Measurements from ENCODE around the gene PTS. TPM values are rescaled to one million over a fixed set of nuclear protein-coding genes. Genes with fewer than 3 reads are reported as not detected.
"Not testable (repeated sequence)": the region's sequence is repeated elsewhere in the genome, so short reads cannot be mapped to it uniquely, and the experiment has no call there.

PTS gene
- total RNA-seq = 43.5 and 56.8 TPM in 2 replicates

- DNase-seq (ENCODE audit: low read depth) = peak; percentile 67
These were observed at the start of gene PTS for GRCh38 chr11:112226062-112226830. TSS of gene PTS (plus strand) at chr11:112226428. CDS start at chr11:112226444, 16 bp downstream.

GRCh38 chr11:112177589-112177988 lies 48.6 kb upstream of the PTS start:
- no peak for DNase-seq (ENCODE audit: low read depth)

- DNase-seq (ENCODE audit: low read depth) = no peak
These were observed 47.8 kb upstream of the PTS start for GRCh38 chr11:112178428-112178827.

- no peak for DNase-seq (ENCODE audit: low read depth)
These were observed 47.3 kb upstream of the PTS start for GRCh38 chr11:112178936-112179335.

GRCh38 chr11:112179601-112180000 lies 46.6 kb upstream of the PTS start:
- no peak for DNase-seq (ENCODE audit: low read depth)

GRCh38 chr11:112182867-112183266 lies 43.4 kb upstream of the PTS start:
- DNase-seq (ENCODE audit: low read depth) = no peak

GRCh38 chr11:112185883-112186282 lies 40.3 kb upstream of the PTS start:
- no peak for DNase-seq (ENCODE audit: low read depth)

- no peak for DNase-seq (ENCODE audit: low read depth)
These were observed 39.9 kb upstream of the PTS start for GRCh38 chr11:112186304-112186703.

GRCh38 chr11:112195113-112195512 lies 31.1 kb upstream of the PTS start:
- DNase-seq (ENCODE audit: low read depth) = peak; percentile 77

- DNase-seq (ENCODE audit: low read depth) = peak; percentile 93
These were observed 30.3 kb upstream of the PTS start for GRCh38 chr11:112195951-112196351.

- DNase-seq (ENCODE audit: low read depth) = no peak
These were observed 29.6 kb upstream of the PTS start for GRCh38 chr11:112196519-112197087.

- not testable (repeated sequence) for DNase-seq (ENCODE audit: low read depth)
These were observed 27.1 kb upstream of the PTS start for GRCh38 chr11:112199101-112199500.

- DNase-seq (ENCODE audit: low read depth) = no peak
These were observed 26.0 kb upstream of the PTS start for GRCh38 chr11:112200252-112200651.

- no peak for DNase-seq (ENCODE audit: low read depth)
These were observed 20.2 kb upstream of the PTS start for GRCh38 chr11:112206071-112206470.

- DNase-seq (ENCODE audit: low read depth) = no peak
These were observed 15.3 kb upstream of the PTS start for GRCh38 chr11:112210890-112211289.

GRCh38 chr11:112211536-112211935 lies 14.7 kb upstream of the PTS start:
- DNase-seq (ENCODE audit: low read depth) = no peak

GRCh38 chr11:112212290-112212689 lies 13.9 kb upstream of the PTS start:
- DNase-seq (ENCODE audit: low read depth) = no peak

GRCh38 chr11:112212710-112213109 lies 13.5 kb upstream of the PTS start:
- DNase-seq (ENCODE audit: low read depth) = no peak

- no peak for DNase-seq (ENCODE audit: low read depth)
These were observed 12.5 kb upstream of the PTS start for GRCh38 chr11:112213753-112214152.

GRCh38 chr11:112215621-112216020 lies 10.6 kb upstream of the PTS start:
- no peak for DNase-seq (ENCODE audit: low read depth)

GRCh38 chr11:112216561-112217105 lies 9.6 kb upstream of the PTS start:
- DNase-seq (ENCODE audit: low read depth) = no peak

- peak; percentile 74 for DNase-seq (ENCODE audit: low read depth)
These were observed 6.6 kb upstream of the PTS start for GRCh38 chr11:112219476-112220232.
